ENCODE results near the gene MRPL34.
"Not testable (repeated sequence)": the region's sequence is repeated elsewhere in the genome, so short reads cannot be mapped to it uniquely, and the experiment has no call there.

The MRPL34 gene

GRCh38 chr19:17305517-17306284, at the start of gene MRPL34:
Gene MRPL34, plus strand, starts transcription at chr19:17305872. Its CDS starts 21 bp downstream, at chr19:17305893.
- DNase-seq, result peak; percentile 94

DNA sequence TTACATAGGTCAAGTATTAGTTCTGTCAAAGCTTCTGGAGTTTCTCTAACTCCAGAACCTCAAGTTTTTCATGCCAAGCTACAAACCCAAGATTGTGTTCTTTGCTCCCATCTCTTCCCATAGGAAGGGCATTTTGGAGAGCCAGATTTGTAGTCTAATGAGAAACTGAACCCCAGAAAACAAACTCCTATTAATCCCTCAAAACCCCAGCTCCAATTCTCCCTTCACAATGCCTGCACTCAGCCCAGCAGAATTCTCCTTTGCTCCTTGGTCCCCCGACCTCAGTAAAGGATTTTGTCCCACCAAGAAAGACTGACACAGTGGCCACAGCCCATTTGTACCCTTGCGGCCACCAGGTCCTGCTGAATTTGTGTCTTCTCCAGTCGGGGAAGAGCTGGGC, 49.5 kb upstream of the MRPL34 start:
- no peak for DNase-seq

DNA sequence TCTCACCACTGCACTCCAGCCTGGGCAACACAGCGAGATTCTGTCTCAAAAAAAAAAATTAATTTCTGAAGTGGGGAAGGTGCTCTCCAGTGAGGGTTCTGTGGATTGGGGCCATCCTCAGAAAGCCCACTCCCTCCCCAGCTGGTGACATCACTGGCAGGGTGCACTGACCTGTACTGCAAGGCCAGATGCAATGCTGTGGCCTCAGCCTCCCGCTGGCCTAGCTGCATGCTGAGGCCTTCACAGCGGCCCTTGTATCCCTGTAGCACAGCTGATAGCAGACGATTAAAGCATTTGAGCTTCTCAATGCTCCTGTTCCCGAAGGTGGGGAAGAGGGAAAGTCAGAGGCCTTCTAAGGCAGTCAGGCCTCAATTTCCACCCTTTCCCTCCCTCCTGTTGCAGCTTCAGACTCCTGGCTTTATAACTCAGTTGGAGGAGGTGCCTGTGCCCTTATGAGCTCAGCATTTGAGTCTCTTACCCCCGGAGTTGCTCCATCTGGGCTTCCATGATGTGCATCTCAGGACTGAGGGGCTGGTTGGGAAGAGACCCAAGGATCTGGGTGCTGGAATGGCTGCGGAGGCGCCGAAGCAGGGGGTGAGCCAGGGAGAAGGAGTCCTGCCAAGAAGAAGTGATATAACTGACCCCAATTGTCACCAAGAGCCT, 46.4 kb upstream of the MRPL34 start:
- DNase-seq, result no peak

GRCh38 chr19:17259934-17260333, 45.7 kb upstream of the MRPL34 start:
- DNase-seq, result no peak

GRCh38 chr19:17260842-17261325, 44.8 kb upstream of the MRPL34 start:
- DNase-seq, result peak in 1 of 2 donors; percentile 12

DNA sequence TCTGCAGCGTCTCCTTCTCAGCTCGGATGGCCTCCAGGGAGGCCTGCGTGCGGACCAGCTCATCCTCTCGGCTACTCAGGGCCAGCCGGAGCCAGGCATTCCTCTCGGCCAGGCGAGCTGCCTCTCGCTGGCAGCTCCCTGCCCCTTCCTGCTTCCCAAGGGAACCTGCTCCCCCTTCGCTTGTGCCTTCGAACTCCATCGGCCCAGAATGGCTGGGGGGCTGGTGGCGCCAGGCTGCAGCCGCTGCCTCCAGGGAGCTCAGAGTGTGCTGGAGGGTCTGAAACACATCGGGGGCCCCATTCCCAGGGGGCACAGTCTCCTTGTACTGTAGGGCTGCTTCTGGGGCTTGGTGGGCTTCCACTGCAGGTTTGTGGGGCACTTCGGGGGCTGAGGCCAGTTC, 43.1 kb upstream of the MRPL34 start:
- DNase-seq, result no peak

DNA sequence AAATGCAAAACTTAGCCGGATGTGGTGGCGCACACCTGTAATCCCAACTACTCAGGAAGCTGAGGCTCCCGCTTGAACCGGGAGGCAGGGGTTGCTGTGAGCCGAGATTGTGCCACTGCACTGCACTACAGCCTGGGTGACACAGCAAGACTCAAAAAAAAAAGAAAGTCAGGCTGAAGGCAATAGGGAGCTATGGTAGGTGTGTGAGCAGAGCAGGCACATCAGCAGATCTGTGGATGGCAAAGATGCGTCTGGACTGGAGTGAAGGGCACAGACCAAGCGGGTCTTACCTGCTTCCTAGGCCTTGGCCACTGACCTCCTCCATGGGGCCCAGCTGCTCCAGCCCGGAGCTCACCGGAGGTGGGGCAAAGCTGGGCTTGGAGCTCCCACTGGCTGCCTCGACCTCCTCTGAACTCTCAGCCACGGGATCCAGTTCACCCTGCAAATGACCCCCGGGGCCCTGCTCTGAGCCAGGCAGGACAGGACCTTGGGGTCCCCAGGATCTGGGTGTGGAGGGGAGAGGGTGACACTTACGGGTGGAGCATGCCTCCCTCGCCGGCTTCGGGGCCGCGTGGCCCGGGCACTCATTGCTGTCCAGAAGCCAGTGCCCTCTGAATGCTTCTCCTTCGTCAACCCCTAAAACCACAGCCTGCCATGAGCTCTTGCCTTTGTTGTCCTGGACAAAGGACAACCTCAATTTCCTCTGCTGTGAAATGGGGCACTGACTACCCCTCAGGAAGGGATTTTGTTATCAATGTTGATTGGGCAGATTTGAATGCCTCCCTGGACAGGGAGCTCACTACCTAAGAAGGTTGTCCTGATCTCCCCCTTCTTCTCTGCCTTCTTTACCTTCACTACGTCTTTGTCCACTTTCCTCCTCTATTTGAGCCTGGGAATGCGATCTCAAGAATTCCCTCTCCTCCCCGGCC, 41.7 kb upstream of the MRPL34 start:
- no peak for DNase-seq

- no peak for DNase-seq
Observed at GRCh38 chr19:17264641-17264979, 41.1 kb upstream of the MRPL34 start, which contains the start of gene USHBP1. Gene USHBP1, minus strand, starts transcription at chr19:17264745. Its CDS starts 446 bp downstream, at chr19:17264299.

DNA sequence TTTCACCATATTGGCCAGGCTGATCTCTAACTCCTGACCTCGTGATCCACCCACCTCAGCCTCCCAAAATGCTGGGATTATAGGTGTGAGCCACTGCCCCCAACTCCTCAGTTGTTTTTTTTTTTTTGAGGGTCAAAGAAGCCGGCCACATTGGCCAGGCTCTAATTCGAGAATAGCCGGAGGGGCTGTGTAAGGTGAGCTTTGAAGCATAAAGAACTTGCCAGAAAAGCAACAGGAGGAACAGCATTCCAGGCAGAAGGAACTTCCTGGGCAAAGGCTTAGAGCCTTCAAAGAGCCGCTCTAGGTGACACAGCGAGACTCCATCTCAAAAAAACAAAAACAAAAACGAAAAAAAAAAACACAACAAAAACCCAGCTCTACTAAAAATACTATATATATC, 39.6 kb upstream of the MRPL34 start:
- no peak for DNase-seq

DNA sequence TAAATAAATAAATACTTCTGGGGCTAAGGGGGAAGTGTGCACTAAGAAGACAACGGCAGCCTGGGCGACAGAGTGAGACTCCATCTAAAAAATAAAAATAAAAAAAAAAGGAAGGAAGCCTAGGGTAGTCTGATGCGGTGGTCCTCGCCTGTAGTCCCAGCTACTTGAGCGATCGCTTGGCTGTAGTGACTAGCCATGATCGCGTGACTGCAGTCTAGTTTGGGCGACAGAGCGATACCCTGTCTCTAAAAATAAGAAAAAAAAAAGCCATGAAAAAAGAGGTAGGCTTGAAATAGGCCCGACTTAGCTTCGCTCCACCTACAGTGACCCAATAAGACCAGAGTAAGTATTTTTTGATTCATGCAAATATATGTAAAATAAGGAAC, 39.1 kb upstream of the MRPL34 start:
- DNase-seq, result no peak

DNA sequence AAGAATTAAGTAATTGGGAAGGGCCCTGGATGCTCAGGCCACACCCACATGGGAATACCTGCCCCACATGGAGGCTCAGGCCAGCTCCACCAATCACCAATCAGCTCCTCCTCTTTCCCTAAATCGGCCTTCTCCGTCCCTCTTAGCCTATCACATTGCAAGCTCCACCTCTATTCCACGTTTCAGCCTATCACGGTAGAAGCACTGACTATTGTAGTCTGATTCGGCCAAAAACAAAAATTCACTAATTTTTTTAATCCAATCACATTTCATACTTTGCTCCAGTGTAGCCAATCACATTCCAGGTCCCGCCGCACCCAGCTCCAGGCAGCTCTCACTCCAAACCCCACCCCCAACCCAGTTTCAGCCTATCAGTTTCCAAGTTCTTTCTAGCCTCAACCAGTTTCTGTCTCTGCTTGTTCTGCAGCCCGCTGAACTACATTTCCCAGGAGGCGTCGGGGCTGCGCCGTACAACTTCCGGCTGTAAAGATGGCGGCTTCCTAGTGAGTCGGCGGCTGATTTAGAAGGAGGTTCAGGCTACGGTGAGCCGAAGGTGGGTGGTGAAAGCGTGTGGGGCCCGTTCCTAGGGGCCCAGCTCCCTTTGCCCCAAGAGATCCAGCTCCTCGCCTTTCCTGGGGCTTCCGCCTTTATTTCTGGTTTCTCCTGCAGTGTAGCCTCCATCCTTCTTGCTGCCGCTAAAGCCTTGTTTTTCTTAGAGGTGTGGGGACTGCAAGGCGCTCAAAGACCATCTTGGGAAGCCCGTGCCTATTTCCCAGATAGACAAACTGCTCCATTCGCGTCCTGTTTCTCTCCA, 38.5 kb upstream of the MRPL34 start, which contains the start of gene BABAM1:
BABAM1 (plus strand) TSS at position 469 of the 814 bp plus-strand sequence. CDS start 1,364 bp downstream, outside the sequence.
- DNase-seq, result peak; percentile 97 to 99

DNA sequence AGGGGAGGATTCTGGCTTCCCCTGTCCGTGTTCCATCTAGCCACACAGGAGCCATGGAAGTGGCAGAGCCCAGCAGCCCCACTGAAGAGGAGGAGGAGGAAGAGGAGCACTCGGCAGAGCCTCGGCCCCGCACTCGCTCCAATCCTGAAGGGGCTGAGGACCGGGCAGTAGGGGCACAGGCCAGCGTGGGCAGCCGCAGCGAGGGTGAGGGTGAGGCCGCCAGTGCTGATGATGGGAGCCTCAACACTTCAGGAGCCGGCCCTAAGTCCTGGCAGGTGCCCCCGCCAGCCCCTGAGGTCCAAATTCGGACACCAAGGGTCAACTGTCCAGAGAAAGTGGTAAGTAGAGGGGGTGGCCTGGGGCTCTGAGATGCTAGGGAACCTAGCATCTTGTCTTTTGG, 36.9 kb upstream of the MRPL34 start:
- DNase-seq, result no peak

- not testable (repeated sequence) for DNase-seq
Observed at GRCh38 chr19:17274892-17275291, 30.8 kb upstream of the MRPL34 start.

- DNase-seq, result no peak
Observed at GRCh38 chr19:17275441-17276175, 30.1 kb upstream of the MRPL34 start.

- DNase-seq, result no peak
Observed at GRCh38 chr19:17279436-17279835, 26.2 kb upstream of the MRPL34 start.

GRCh38 chr19:17281391-17282304, 24.0 kb upstream of the MRPL34 start, which contains the start of gene ANKLE1:
Gene ANKLE1, plus strand, starts transcription at chr19:17281901. Its CDS starts 20 bp downstream, at chr19:17281921.
- peak in 1 of 2 donors; percentile 34 for DNase-seq

GRCh38 chr19:17282488-17283125, 23.1 kb upstream of the MRPL34 start:
- peak; percentile 52 to 55 for DNase-seq

DNA sequence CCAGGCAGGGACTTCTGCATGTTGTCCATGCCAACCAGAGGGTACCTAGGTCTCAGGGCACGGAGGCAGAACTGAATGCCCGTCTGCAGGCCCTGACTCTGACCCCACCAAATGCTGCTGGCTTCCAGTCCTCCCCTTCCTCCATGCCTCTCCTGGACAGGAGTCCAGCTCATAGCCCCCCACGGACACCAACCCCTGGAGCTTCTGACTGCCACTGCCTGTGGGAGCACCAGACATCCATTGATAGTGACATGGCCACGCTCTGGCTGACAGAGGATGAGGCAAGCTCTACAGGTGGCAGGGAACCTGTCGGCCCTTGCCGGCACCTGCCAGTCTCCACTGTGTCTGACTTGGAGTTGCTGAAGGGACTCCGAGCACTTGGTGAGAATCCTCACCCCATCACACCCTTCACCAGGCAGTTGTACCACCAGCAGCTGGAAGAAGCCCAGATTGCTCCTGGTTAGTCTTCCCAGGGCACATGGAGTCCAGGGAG, 22.1 kb upstream of the MRPL34 start:
- DNase-seq, result no peak

DNA sequence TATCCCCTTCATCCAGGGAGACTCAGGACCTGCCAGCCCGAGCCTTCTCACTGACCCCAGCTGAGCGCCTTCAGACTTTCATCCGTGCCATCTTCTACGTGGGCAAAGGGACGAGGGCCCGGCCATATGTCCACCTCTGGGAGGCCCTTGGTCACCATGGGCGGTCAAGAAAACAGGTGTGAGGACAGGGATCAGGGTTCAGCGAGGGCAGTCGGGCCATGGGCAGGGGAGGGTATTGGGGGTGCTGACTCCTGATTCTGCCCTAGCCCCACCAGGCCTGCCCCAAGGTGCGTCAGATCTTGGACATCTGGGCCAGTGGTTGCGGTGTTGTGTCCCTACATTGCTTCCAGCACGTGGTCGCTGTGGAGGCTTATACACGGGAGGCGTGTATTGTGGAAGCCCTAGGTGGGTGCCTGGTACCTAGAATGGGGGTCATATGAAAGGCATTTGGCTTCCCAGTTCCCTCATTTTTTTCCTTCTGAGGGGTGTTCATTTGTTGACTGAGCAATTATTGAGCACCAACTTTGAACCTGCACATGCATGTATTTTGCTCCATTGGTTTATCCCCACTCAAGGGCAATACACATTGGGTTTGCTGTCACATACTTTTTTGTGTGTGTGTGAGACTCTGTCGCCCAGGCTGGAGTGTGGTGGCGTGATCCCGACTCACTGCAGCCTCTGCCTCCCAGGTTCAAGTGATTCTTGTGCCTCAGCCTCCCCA, 20.1 kb upstream of the MRPL34 start:
- DNase-seq, result no peak
